SK-N-MC (cell line): ENCODE measurements around the gene ASIC5.

Experiments
- EZH2 ChIP-seq: fragments of 200-600 bp; sonication (generic); IDR thresholded peaks from one replicate; pipeline ENCODE4 v1.6.1; 2017; ENCODE audit warnings: antibody characterized with exemption
- POLR2AphosphoS5 ChIP-seq: IDR thresholded peaks from 2 replicates; pipeline ENCODE4 v1.6.1; 2012; ENCODE audit warnings: mild to moderate bottlenecking, low read depth, low read length, borderline replicate concordance

DNA sequence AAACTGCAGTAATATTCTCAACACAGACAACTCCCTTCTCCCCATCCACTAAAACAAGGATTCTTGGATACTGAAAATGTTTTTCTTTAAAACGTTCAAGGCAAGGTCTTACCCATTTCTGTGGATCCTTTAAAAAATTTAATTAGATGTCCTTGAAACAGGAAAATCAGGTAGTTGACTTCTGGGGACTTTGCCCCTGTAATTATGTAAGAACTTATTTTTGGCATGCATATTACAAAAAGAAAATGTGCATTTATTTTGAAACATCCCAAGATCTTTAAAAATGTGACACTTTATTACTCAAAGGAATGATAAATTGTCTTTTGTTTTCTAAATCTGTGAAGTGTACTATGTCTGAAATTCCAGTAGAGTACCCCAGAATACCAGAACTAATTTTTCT lies 81.4 kb downstream of the ASIC5 start:
- TF ChIP-seq POLR2AphosphoS5: no peak
- no peak for TF ChIP-seq EZH2
